ENCODE data around the gene COX6A2. TPM values are rescaled to one million over a fixed set of nuclear protein-coding genes. Genes with fewer than 3 reads are reported as not detected.

Gene COX6A2
- total RNA-seq, 4 donors from 2014 or later, result 597 to 1,192 (median 930) TPM

DNA sequence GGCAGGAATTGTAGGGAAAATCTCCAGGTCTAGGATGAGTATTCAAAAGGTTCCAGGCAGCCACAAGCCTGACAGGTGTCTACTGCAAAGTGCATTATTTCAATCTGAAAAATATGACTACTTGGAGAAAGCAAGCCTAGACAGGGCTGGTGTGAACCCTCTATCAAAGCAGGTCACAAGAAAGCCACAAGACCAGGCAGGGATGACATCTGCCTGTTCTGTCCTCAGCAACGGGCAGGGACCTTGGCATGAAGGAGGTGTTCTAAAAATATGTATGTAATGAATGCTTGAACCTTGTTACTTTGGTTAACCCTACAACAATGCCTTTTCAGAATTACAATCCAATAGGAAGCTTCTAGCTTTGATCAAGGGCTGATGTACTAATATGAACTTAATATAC is 1.2 kb upstream of the COX6A2 start:
- DNase-seq, result peak; percentile 86 to 91
- Histone ChIP-seq H3K36me3 (peaks cover 0 to 8% of the 10 kb centered on the region in 2 donors), H3K4me1 (peaks cover 58 to 63% of the 10 kb centered on the region in 2 donors), H3K27ac (peak overlapping the region; percentile 92 to 100 (median 98)), H3K9me3 (no peaks in the 10 kb centered on the region), H3K27me3 (no peaks in the 10 kb centered on the region), H3K4me3 (peak overlapping the region in 1 of 4 donors; percentile 7)
- ATAC-seq, result peak; percentile 76 to 81
- intact Hi-C loops (cut with DNase I; ENCODE audit: low total_unique reads) (loop anchor here (2.0 kb wide), 1 partner anchor 215 kb away; the partner anchor contains the start of gene TRIM72), in situ Hi-C loops (cut with MboI; ENCODE audit: low sequenced_read_pairs in 4 of 4) (loop anchor here in 2 of 4 donors (25.0 kb wide), 2 partner anchors 442 to 467 kb away; partner anchors contain the start of genes HSD3B7 (in 1 of the 2) and SETD1A (in 1 of the 2))
- TF ChIP-seq POLR2A (IDR thresholded peaks at IDR 0.05) (peak; percentile 17 to 44), CTCF (IDR thresholded peaks at IDR 0.05 in 4 of 5, conservative IDR thresholded peaks at IDR 0.05 in 1 of 5) (peak in 1 of 5 experiments; percentile 4)

DNA sequence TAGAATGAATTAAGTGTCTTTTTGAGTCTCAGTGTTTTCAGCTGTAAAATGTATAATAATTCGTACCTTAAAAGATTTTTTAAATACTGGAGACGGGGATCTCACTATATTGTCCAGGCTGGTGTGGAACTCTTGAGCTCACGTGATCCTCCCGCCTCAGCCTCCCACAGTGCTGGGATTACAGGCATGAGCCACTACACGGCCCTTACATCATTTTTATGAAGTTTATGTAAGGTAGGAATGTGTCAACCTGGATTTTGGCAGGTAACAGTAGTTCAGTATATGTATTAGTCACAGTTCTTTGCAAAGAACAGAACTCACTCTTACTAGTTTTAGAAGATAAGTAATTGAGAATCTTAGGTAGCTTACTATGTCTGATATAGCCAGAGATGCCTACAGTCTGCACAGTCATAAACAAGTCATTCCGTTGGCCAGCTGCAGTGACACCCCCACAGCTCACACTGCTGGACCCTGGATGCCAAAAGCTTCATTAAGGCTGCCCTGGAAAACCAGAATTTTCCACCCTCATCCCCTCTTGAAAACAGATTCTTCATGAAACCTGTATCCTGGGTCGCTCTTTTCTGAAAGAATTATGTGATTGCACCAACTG is 583 bp upstream of the COX6A2 start:
- intact Hi-C loops (cut with DNase I; ENCODE audit: low total_unique reads), result loop anchor here (1.0 to 2.0 kb wide), 3 partner anchors 25 to 214 kb away; partner anchors contain the start of genes ARMC5 and TRIM72
- in situ Hi-C loops (cut with MboI; ENCODE audit: low sequenced_read_pairs in 4 of 4), result loop anchor here in 2 of 4 donors (25.0 kb wide), 2 partner anchors 441 to 466 kb away; partner anchors contain the start of genes HSD3B7 (in 1 of the 2) and SETD1A (in 1 of the 2)
- no peaks in the 10 kb centered on the region for H3K27me3 ChIP-seq
- peaks cover 61 to 68% of the 10 kb centered on the region in 2 donors for H3K4me1 ChIP-seq
- peak; percentile 41 to 51 for ATAC-seq
- DNase-seq, result peak in 1 of 2 donors; percentile 61
- peaks cover 0 to 8% of the 10 kb centered on the region in 2 donors for H3K36me3 ChIP-seq
- H3K9me3 ChIP-seq, result no peaks in the 10 kb centered on the region
- peak overlapping the region in 3 of 4 donors; percentile 67 to 83 (median 78) for H3K4me3 ChIP-seq
- no peak for TF ChIP-seq CTCF (IDR thresholded peaks at IDR 0.05 in 4 of 5, conservative IDR thresholded peaks at IDR 0.05 in 1 of 5)
- TF ChIP-seq POLR2A (IDR thresholded peaks at IDR 0.05), result no peak
- peak overlapping the region; percentile 92 to 100 (median 98) for H3K27ac ChIP-seq

DNA sequence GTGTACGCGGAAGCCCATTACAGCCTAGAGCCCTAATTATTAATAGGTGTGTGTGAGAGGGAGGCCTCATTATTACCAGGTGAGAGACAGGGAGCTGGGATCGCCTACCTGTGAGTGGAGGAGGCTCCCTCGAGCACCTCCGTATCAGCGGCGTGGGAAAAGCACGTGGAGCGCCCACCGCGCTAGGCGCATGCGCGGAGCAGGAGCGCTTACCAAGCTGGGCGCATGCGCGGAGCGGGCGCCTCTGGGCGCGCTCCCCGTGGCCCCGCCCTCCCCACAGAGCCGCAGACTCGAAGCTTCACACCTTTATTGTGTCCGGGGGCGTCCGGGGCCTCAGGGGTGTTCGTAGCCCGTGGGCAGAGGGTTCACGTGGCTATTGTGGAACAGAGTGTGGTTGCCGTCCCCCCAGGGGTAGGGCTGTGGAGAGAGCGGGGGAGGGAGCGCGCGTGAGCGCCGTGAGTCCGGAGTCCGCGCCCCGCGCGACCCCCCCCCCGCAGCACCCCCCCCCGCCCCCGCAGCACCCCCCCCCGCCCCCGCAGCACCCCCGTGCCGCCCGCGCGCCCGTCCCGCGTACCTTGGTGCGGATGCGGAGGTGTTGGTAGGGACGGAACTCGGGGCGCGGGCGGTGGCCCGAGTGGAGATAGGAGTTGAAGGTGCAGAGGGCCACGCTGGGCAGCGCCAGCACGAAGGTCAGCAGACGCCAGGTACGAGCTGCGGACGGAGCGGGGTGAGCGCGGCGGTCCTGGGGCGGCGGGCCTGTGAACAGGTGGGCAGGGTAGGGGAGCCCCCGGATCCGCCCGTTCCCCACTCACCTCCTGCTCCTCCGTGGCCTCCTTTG is 500 bp downstream of the COX6A2 start:
- intact Hi-C loops (cut with DNase I; ENCODE audit: low total_unique reads) (loop anchor here (1.0 to 2.0 kb wide), 4 partner anchors 26 to 249 kb away; partner anchors contain the start of genes ARMC5 and TRIM72), in situ Hi-C loops (cut with MboI; ENCODE audit: low sequenced_read_pairs in 4 of 4) (loop anchor here in 2 of 4 donors (25.0 kb wide), 2 partner anchors 440 to 465 kb away; partner anchors contain the start of genes HSD3B7 (in 1 of the 2) and SETD1A (in 1 of the 2))
- ATAC-seq, result peak; percentile 12 to 28
- peak in 1 of 2 donors; percentile 10 for TF ChIP-seq POLR2A (IDR thresholded peaks at IDR 0.05)
- TF ChIP-seq CTCF (IDR thresholded peaks at IDR 0.05 in 4 of 5, conservative IDR thresholded peaks at IDR 0.05 in 1 of 5), result no peak
- Histone ChIP-seq H3K4me3 (peak overlapping the region; percentile 67 to 83 (median 79)), H3K27me3 (no peaks in the 10 kb centered on the region), H3K9me3 (no peaks in the 10 kb centered on the region), H3K36me3 (peaks cover 0 to 8% of the 10 kb centered on the region in 2 donors), H3K4me1 (peaks cover 62 to 77% of the 10 kb centered on the region in 2 donors), H3K27ac (peak overlapping the region; percentile 92 to 100 (median 98))
- peak; percentile 62 to 84 for DNase-seq

GRCh38 chr16:31423801-31424200 is 4.4 kb downstream of the COX6A2 start:
- intact Hi-C loops (cut with DNase I; ENCODE audit: low total_unique reads), result no loop called here
- Histone ChIP-seq H3K27ac (peak overlapping the region; percentile 61 to 100 (median 96)), H3K9me3 (no peaks in the 10 kb centered on the region), H3K4me3 (no peak overlapping the region), H3K27me3 (no peaks in the 10 kb centered on the region), H3K36me3 (peaks cover 0 to 8% of the 10 kb centered on the region in 2 donors), H3K4me1 (peaks cover 36 to 48% of the 10 kb centered on the region in 2 donors)
- DNase-seq, result peak in 1 of 2 donors; percentile 21
- TF ChIP-seq CTCF (IDR thresholded peaks at IDR 0.05 in 4 of 5, conservative IDR thresholded peaks at IDR 0.05 in 1 of 5) (no peak), POLR2A (IDR thresholded peaks at IDR 0.05) (peak in 1 of 2 donors; percentile 1)
- in situ Hi-C loops (cut with MboI; ENCODE audit: low sequenced_read_pairs in 4 of 4), result loop anchor here in 1 of 4 donors (25.0 kb wide), 1 partner anchor 212 kb away; the partner anchor contains the start of genes PYCARD, PYDC1 and TRIM72
- ATAC-seq, result no peak
